ENCODE data around the gene LDLRAD2. TPM values are rescaled to one million over a fixed set of nuclear protein-coding genes. Genes with fewer than 3 reads are reported as not detected.
"Not testable (repeated sequence)": the region's sequence is repeated elsewhere in the genome, so short reads cannot be mapped to it uniquely, and the experiment has no call there.

LDLRAD2 gene
- total RNA-seq, 4 donors from 2014 or later: 0.38 to 3.3 (median 0.80) TPM; not detected in 1

- no peak for DNase-seq
- no peak overlapping the region for H3K27ac ChIP-seq
- no peak overlapping the region for H3K4me3 ChIP-seq
- TF ChIP-seq POLR2A (IDR thresholded peaks at IDR 0.05): no peak
- TF ChIP-seq CTCF (IDR thresholded peaks at IDR 0.05): no peak
- H3K36me3 ChIP-seq: peaks cover 0 to 70% (median 0%) of the 10 kb centered on the region in 3 donors
- H3K27me3 ChIP-seq: no peaks in the 10 kb centered on the region
- no peaks in the 10 kb centered on the region for H3K9me3 ChIP-seq
- no peaks in the 10 kb centered on the region for H3K4me1 ChIP-seq
These were observed 12.1 kb downstream of the LDLRAD2 start for GRCh38 chr1:21823980-21824702.

- H3K4me3 ChIP-seq: no peak overlapping the region
- H3K27ac ChIP-seq: no peak overlapping the region
- peaks cover 0 to 78% (median 0%) of the 10 kb centered on the region in 3 donors for H3K36me3 ChIP-seq
- TF ChIP-seq POLR2A (IDR thresholded peaks at IDR 0.05) (no peak), CTCF (IDR thresholded peaks at IDR 0.05) (no peak)
- no peaks in the 10 kb centered on the region for H3K27me3 ChIP-seq
- H3K9me3 ChIP-seq: no peaks in the 10 kb centered on the region
- no peak for DNase-seq
- no peaks in the 10 kb centered on the region for H3K4me1 ChIP-seq
These were observed 12.9 kb downstream of the LDLRAD2 start for GRCh38 chr1:21824926-21825325.

- TF ChIP-seq CTCF (IDR thresholded peaks at IDR 0.05) (no peak), POLR2A (IDR thresholded peaks at IDR 0.05) (no peak)
- Histone ChIP-seq H3K4me1 (no peaks in the 10 kb centered on the region), H3K27ac (no peak overlapping the region), H3K9me3 (no peaks in the 10 kb centered on the region), H3K27me3 (no peaks in the 10 kb centered on the region), H3K36me3 (peaks cover 0 to 82% (median 0%) of the 10 kb centered on the region in 3 donors), H3K4me3 (no peak overlapping the region)
- DNase-seq: no peak
These were observed 13.3 kb downstream of the LDLRAD2 start for GRCh38 chr1:21825393-21825792.

- not testable (repeated sequence) for H3K27ac ChIP-seq, DNase-seq, H3K9me3 ChIP-seq, H3K4me1 ChIP-seq, H3K27me3 ChIP-seq, H3K4me3 ChIP-seq
- H3K36me3 ChIP-seq: peaks cover 0 to 95% (median 0%) of the 10 kb centered on the region in 3 donors
These were observed 14.6 kb downstream of the LDLRAD2 start for GRCh38 chr1:21826694-21827093.

GRCh38 chr1:21827141-21827679 is 15.1 kb downstream of the LDLRAD2 start:
- H3K27me3 ChIP-seq: no peaks in the 10 kb centered on the region
- TF ChIP-seq POLR2A (IDR thresholded peaks at IDR 0.05) (no peak), CTCF (IDR thresholded peaks at IDR 0.05) (no peak)
- H3K27ac ChIP-seq: no peak overlapping the region

GRCh38 chr1:21828075-21828474 is 16.0 kb downstream of the LDLRAD2 start:
- H3K27ac ChIP-seq: no peak overlapping the region
- no peaks in the 10 kb centered on the region for H3K27me3 ChIP-seq
- no peaks in the 10 kb centered on the region for H3K9me3 ChIP-seq
- H3K4me1 ChIP-seq: no peaks in the 10 kb centered on the region
- TF ChIP-seq POLR2A (IDR thresholded peaks at IDR 0.05): no peak
- no peak for TF ChIP-seq CTCF (IDR thresholded peaks at IDR 0.05)
- peaks cover 0 to 99% (median 0%) of the 10 kb centered on the region in 3 donors for H3K36me3 ChIP-seq
- no peak for DNase-seq
- no peak overlapping the region for H3K4me3 ChIP-seq

More at GRCh38 chr1:21827141-21827679, 15.1 kb downstream of the LDLRAD2 start:
- no peak for DNase-seq
- H3K36me3 ChIP-seq: peaks cover 0 to 99% (median 0%) of the 10 kb centered on the region in 3 donors
- no peaks in the 10 kb centered on the region for H3K4me1 ChIP-seq
- no peaks in the 10 kb centered on the region for H3K9me3 ChIP-seq
- no peak overlapping the region for H3K4me3 ChIP-seq

Measured in Peyer's patch (tissue), 4 donors.